ENCODE measurements around the gene C1orf50. TPM values are rescaled to one million over a fixed set of nuclear protein-coding genes. Genes with fewer than 3 reads are reported as not detected.

Gene C1orf50
- total RNA-seq, 1 experiment from 2014 or later: 5.1 TPM

GRCh38 chr1:42788021-42788420 is 21.0 kb downstream of the C1orf50 start (continued):
- TF ChIP-seq ZNF121 (CRISPR knock-in tag; IDR thresholded peaks at IDR 0.05): no peak

GRCh38 chr1:42793824-42794223 is 26.8 kb downstream of the C1orf50 start:
- DNase-seq (ENCODE audit: low spot score) (no peak), ATAC-seq (no peak)
- no peak overlapping the region for H3K27ac Mint-ChIP-seq
- no peaks in the 10 kb centered on the region for H3K9me3 Mint-ChIP-seq
- ChIA-PET CTCF (interaction anchor here (1.3 kb wide), 1 partner anchor 52 kb away, joined by 3 read pairs; the partner anchor contains the start of gene ZNF691), POLR2A (no interaction called here)
- no peak for TF ChIP-seq FOXK1 (CRISPR knock-in tag; IDR thresholded peaks at IDR 0.05)
- TF ChIP-seq, protein P1, sequence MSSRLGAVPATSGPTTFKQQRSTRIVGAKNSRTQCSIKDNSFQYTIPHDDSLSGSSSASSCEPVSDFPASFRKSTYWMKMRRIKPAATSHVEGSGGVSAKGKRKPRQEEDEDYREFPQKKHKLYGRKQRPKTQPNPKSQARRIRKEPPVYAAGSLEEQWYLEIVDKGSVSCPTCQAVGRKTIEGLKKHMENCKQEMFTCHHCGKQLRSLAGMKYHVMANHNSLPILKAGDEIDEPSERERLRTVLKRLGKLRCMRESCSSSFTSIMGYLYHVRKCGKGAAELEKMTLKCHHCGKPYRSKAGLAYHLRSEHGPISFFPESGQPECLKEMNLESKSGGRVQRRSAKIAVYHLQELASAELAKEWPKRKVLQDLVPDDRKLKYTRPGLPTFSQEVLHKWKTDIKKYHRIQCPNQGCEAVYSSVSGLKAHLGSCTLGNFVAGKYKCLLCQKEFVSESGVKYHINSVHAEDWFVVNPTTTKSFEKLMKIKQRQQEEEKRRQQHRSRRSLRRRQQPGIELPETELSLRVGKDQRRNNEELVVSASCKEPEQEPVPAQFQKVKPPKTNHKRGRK (CRISPR knock-in tag; IDR thresholded peaks at IDR 0.05; ENCODE audit: borderline replicate concordance): no peak
- no peak for TF ChIP-seq ZNF317 (CRISPR knock-in tag; IDR thresholded peaks at IDR 0.05; ENCODE audit: borderline replicate concordance, low read depth)
- no peaks in the 10 kb centered on the region; the same call in none of the 2 replicates for H3K27me3 Mint-ChIP-seq (ENCODE audit: low read depth)
- no peak overlapping the region for H3K4me3 Mint-ChIP-seq
- no peaks in the 10 kb centered on the region for H3K36me3 Mint-ChIP-seq
- H3K4me1 Mint-ChIP-seq: no peaks in the 10 kb centered on the region

- Mint-ChIP-seq H3K27ac (no peak overlapping the region), H3K4me3 (no peak overlapping the region), H3K27me3 (ENCODE audit: low read depth) (no peaks in the 10 kb centered on the region; the same call in none of the 2 replicates), H3K36me3 (no peaks in the 10 kb centered on the region), H3K9me3 (peaks cover 6% of the 10 kb centered on the region; the same call in 1 of the 2 replicates), H3K4me1 (no peaks in the 10 kb centered on the region)
- ChIA-PET POLR2A (no interaction called here), CTCF (no interaction called here)
- TF ChIP-seq SMAD3 (CRISPR knock-in tag; IDR thresholded peaks at IDR 0.05; ENCODE audit: borderline replicate concordance): no peak
- no peak for TF ChIP-seq ZNF416 (CRISPR knock-in tag; IDR thresholded peaks at IDR 0.05)
- TF ChIP-seq, protein P2, sequence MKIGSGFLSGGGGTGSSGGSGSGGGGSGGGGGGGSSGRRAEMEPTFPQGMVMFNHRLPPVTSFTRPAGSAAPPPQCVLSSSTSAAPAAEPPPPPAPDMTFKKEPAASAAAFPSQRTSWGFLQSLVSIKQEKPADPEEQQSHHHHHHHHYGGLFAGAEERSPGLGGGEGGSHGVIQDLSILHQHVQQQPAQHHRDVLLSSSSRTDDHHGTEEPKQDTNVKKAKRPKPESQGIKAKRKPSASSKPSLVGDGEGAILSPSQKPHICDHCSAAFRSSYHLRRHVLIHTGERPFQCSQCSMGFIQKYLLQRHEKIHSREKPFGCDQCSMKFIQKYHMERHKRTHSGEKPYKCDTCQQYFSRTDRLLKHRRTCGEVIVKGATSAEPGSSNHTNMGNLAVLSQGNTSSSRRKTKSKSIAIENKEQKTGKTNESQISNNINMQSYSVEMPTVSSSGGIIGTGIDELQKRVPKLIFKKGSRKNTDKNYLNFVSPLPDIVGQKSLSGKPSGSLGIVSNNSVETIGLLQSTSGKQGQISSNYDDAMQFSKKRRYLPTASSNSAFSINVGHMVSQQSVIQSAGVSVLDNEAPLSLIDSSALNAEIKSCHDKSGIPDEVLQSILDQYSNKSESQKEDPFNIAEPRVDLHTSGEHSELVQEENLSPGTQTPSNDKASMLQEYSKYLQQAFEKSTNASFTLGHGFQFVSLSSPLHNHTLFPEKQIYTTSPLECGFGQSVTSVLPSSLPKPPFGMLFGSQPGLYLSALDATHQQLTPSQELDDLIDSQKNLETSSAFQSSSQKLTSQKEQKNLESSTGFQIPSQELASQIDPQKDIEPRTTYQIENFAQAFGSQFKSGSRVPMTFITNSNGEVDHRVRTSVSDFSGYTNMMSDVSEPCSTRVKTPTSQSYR (CRISPR knock-in tag; IDR thresholded peaks at IDR 0.05): no peak
- TF ChIP-seq NFE2L1 (CRISPR knock-in tag; IDR thresholded peaks at IDR 0.05): no peak
- no peak for TF ChIP-seq ZNF423 (CRISPR knock-in tag; IDR thresholded peaks at IDR 0.05)
- TF ChIP-seq ATF2 (CRISPR knock-in tag; IDR thresholded peaks at IDR 0.05; ENCODE audit: borderline replicate concordance, low read depth): no peak
- TF ChIP-seq NR3C1 (CRISPR knock-in tag; conservative IDR thresholded peaks at IDR 0.05; ENCODE audit: low read depth): no peak
- TF ChIP-seq FOXP4 (CRISPR knock-in tag; IDR thresholded peaks at IDR 0.05): no peak
- TF ChIP-seq, protein P3, sequence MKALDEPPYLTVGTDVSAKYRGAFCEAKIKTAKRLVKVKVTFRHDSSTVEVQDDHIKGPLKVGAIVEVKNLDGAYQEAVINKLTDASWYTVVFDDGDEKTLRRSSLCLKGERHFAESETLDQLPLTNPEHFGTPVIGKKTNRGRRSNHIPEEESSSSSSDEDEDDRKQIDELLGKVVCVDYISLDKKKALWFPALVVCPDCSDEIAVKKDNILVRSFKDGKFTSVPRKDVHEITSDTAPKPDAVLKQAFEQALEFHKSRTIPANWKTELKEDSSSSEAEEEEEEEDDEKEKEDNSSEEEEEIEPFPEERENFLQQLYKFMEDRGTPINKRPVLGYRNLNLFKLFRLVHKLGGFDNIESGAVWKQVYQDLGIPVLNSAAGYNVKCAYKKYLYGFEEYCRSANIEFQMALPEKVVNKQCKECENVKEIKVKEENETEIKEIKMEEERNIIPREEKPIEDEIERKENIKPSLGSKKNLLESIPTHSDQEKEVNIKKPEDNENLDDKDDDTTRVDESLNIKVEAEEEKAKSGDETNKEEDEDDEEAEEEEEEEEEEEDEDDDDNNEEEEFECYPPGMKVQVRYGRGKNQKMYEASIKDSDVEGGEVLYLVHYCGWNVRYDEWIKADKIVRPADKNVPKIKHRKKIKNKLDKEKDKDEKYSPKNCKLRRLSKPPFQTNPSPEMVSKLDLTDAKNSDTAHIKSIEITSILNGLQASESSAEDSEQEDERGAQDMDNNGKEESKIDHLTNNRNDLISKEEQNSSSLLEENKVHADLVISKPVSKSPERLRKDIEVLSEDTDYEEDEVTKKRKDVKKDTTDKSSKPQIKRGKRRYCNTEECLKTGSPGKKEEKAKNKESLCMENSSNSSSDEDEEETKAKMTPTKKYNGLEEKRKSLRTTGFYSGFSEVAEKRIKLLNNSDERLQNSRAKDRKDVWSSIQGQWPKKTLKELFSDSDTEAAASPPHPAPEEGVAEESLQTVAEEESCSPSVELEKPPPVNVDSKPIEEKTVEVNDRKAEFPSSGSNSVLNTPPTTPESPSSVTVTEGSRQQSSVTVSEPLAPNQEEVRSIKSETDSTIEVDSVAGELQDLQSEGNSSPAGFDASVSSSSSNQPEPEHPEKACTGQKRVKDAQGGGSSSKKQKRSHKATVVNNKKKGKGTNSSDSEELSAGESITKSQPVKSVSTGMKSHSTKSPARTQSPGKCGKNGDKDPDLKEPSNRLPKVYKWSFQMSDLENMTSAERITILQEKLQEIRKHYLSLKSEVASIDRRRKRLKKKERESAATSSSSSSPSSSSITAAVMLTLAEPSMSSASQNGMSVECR (CRISPR knock-in tag; IDR thresholded peaks at IDR 0.05; ENCODE audit: borderline replicate concordance): no peak
- TF ChIP-seq E2F5 (CRISPR knock-in tag; IDR thresholded peaks at IDR 0.05): no peak
- no peak for TF ChIP-seq FOXK1 (CRISPR knock-in tag; IDR thresholded peaks at IDR 0.05)
- no peak for TF ChIP-seq ELF4 (CRISPR knock-in tag; IDR thresholded peaks at IDR 0.05; ENCODE audit: low read depth)
- no peak for TF ChIP-seq KAT7 (CRISPR knock-in tag; IDR thresholded peaks at IDR 0.05; ENCODE audit: borderline replicate concordance)
- no peak for TF ChIP-seq NR1H2 (CRISPR knock-in tag; IDR thresholded peaks at IDR 0.05)
- TF ChIP-seq, protein P4, sequence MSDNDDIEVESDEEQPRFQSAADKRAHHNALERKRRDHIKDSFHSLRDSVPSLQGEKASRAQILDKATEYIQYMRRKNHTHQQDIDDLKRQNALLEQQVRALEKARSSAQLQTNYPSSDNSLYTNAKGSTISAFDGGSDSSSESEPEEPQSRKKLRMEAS (CRISPR knock-in tag; IDR thresholded peaks at IDR 0.05): no peak
- no peak for TF ChIP-seq ZNF232 (CRISPR knock-in tag; IDR thresholded peaks at IDR 0.05)
- DNase-seq (ENCODE audit: low spot score) (no peak), ATAC-seq (no peak)
These were observed 30.4 kb downstream of the C1orf50 start for GRCh38 chr1:42797414-42797813.
